ENCODE measurements around the gene THRA.

THRA gene

GRCh38 chr17:40026816-40027613 is 35.8 kb upstream of the THRA start:
- peak; percentile 84 for DNase-seq

GRCh38 chr17:40027614-40028012 is 35.2 kb upstream of the THRA start:
- no peak for DNase-seq

- DNase-seq, result no peak
Observed at GRCh38 chr17:40028595-40028994, 34.2 kb upstream of the THRA start.

- DNase-seq, result no peak
Observed at GRCh38 chr17:40031706-40032105, 31.1 kb upstream of the THRA start.

- DNase-seq, result no peak
Observed at GRCh38 chr17:40032322-40033320, 30.1 kb upstream of the THRA start.

GRCh38 chr17:40033339-40033738 is 29.4 kb upstream of the THRA start:
- DNase-seq, result no peak

GRCh38 chr17:40034426-40035161 is 28.2 kb upstream of the THRA start:
- DNase-seq, result no peak

- DNase-seq, result peak; percentile 44
Observed at GRCh38 chr17:40035162-40035559, 27.6 kb upstream of the THRA start.

GRCh38 chr17:40038882-40039513 is 23.8 kb upstream of the THRA start:
- DNase-seq, result peak; percentile 64

GRCh38 chr17:40041196-40041595 is 21.6 kb upstream of the THRA start:
- no peak for DNase-seq

GRCh38 chr17:40056379-40057015 is 6.3 kb upstream of the THRA start:
- no peak for DNase-seq

- DNase-seq, result no peak
Observed at GRCh38 chr17:40058186-40058784, 4.5 kb upstream of the THRA start.

GRCh38 chr17:40058865-40059264 is 3.9 kb upstream of the THRA start:
- no peak for DNase-seq

GRCh38 chr17:40059729-40060475 is 2.9 kb upstream of the THRA start:
- no peak for DNase-seq

- no peak for DNase-seq
Observed at GRCh38 chr17:40060887-40061608, 1.7 kb upstream of the THRA start.

GRCh38 chr17:40061609-40062038 is 1.1 kb upstream of the THRA start:
- no peak for DNase-seq

GRCh38 chr17:40063187-40063771 is 514 bp downstream of the THRA start:
- peak; percentile 64 for DNase-seq

- DNase-seq, result no peak
Observed at GRCh38 chr17:40063901-40064531, 1.3 kb downstream of the THRA start.
